GM18505 (cell line): ENCODE data around the gene EFNA5.
A peak's percentile ranks its signal among the peaks of the same experiment; 100 is the strongest.

Experiments
- ATAC-seq: cut with Tn5 transposase; IDR thresholded peaks from one replicate; pipeline ENCODE4 v1.9.1; 2021; ENCODE audit not compliant: unreplicated experiment
- POLR2A ChIP-seq: IDR thresholded peaks from 4 replicates; pipeline ENCODE4 v1.6.1; 2011; ENCODE audit warnings: borderline replicate concordance; ENCODE audit not compliant: insufficient read depth, insufficient read length; ENCODE audit errors: extremely low read depth

Gene EFNA5

GRCh38 chr5:107556575-107556974, 114.2 kb downstream of the EFNA5 start:
- ATAC-seq = no peak
- TF ChIP-seq POLR2A = no peak

GRCh38 chr5:107555425-107556090, 115.2 kb downstream of the EFNA5 start:
- no peak for TF ChIP-seq POLR2A
- no peak for ATAC-seq

GRCh38 chr5:107554776-107555424, 115.8 kb downstream of the EFNA5 start:
- TF ChIP-seq POLR2A = no peak
- ATAC-seq = no peak

GRCh38 chr5:107553117-107553555, 117.6 kb downstream of the EFNA5 start:
- no peak for TF ChIP-seq POLR2A
- ATAC-seq = no peak

- no peak for TF ChIP-seq POLR2A
- ATAC-seq = no peak
Measured at GRCh38 chr5:107551088-107551487, 119.6 kb downstream of the EFNA5 start.

GRCh38 chr5:107549567-107549966, 121.2 kb downstream of the EFNA5 start:
- ATAC-seq = no peak
- TF ChIP-seq POLR2A = no peak

GRCh38 chr5:107548477-107548876, 122.3 kb downstream of the EFNA5 start:
- no peak for ATAC-seq
- no peak for TF ChIP-seq POLR2A

- TF ChIP-seq POLR2A = no peak
- ATAC-seq = no peak
Measured at GRCh38 chr5:107546719-107547118, 124.0 kb downstream of the EFNA5 start.

- no peak for TF ChIP-seq POLR2A
- no peak for ATAC-seq
Measured at GRCh38 chr5:107545486-107545885, 125.3 kb downstream of the EFNA5 start.

- no peak for TF ChIP-seq POLR2A
- no peak for ATAC-seq
Measured at GRCh38 chr5:107544967-107545366, 125.8 kb downstream of the EFNA5 start.

- ATAC-seq = no peak
Measured at GRCh38 chr5:107544476-107544875, 126.3 kb downstream of the EFNA5 start.

GRCh38 chr5:107543868-107544267, 126.9 kb downstream of the EFNA5 start:
- no peak for ATAC-seq
- no peak for TF ChIP-seq POLR2A

More at GRCh38 chr5:107544476-107544875, 126.3 kb downstream of the EFNA5 start:
- TF ChIP-seq POLR2A = no peak

GRCh38 chr5:107542831-107543231, 127.9 kb downstream of the EFNA5 start:
- ATAC-seq = no peak
- TF ChIP-seq POLR2A = no peak

- peak; percentile 72 for ATAC-seq
- no peak for TF ChIP-seq POLR2A
Measured at GRCh38 chr5:107542428-107542827, 128.3 kb downstream of the EFNA5 start.

GRCh38 chr5:107541400-107541799, 129.3 kb downstream of the EFNA5 start:
- no peak for TF ChIP-seq POLR2A
- peak; percentile 47 for ATAC-seq

- TF ChIP-seq POLR2A = no peak
- no peak for ATAC-seq
Measured at GRCh38 chr5:107539726-107540330, 130.9 kb downstream of the EFNA5 start.
